NCI-H1417 (cell line): ENCODE data around the gene PGAP3.
A peak's percentile ranks its signal among the peaks of the same experiment; 100 is the strongest.
"Not testable (repeated sequence)": the region's sequence is repeated elsewhere in the genome, so short reads cannot be mapped to it uniquely, and the experiment has no call there.

Source experiments
- DNase-seq, 3 experiments: peaks; one replicate each; lab custom pipeline; 2025; lab: John Stamatoyannopoulos, UW

PGAP3 gene

GRCh38 chr17:39715375-39716072, 27.7 kb upstream of the PGAP3 start:
- no peak for DNase-seq

GRCh38 chr17:39714234-39714633, 26.4 kb upstream of the PGAP3 start:
- DNase-seq = no peak

- no peak for DNase-seq
Measured at GRCh38 chr17:39711851-39712250, 24.0 kb upstream of the PGAP3 start.

GRCh38 chr17:39711071-39711470, 23.2 kb upstream of the PGAP3 start:
- DNase-seq = not testable (repeated sequence)

- DNase-seq = no peak
Measured at GRCh38 chr17:39709998-39710964, 22.4 kb upstream of the PGAP3 start.

- DNase-seq = no peak
Measured at GRCh38 chr17:39709319-39709997, 21.6 kb upstream of the PGAP3 start.

GRCh38 chr17:39706921-39707337, 19.1 kb upstream of the PGAP3 start:
- DNase-seq = no peak

GRCh38 chr17:39706383-39706782, 18.5 kb upstream of the PGAP3 start:
- DNase-seq = no peak

GRCh38 chr17:39705786-39706348, 18.0 kb upstream of the PGAP3 start:
- DNase-seq = peak in 2 of 3 experiments; percentile 50 to 73

- DNase-seq = no peak
Measured at GRCh38 chr17:39704821-39705551, 17.1 kb upstream of the PGAP3 start.

- no peak for DNase-seq
Measured at GRCh38 chr17:39703913-39704312, 16.1 kb upstream of the PGAP3 start.

GRCh38 chr17:39702901-39703893, 15.3 kb upstream of the PGAP3 start:
- peak in 1 of 3 experiments; percentile 10 for DNase-seq

GRCh38 chr17:39701784-39702422, 14.0 kb upstream of the PGAP3 start:
- DNase-seq = no peak

GRCh38 chr17:39701012-39701783, 13.3 kb upstream of the PGAP3 start:
- DNase-seq = no peak

- no peak for DNase-seq
Measured at GRCh38 chr17:39700148-39700987, 12.5 kb upstream of the PGAP3 start.

- DNase-seq = no peak
Measured at GRCh38 chr17:39699818-39700147, 11.9 kb upstream of the PGAP3 start, which contains the start of gene ERBB2. ERBB2 (plus strand) TSS chr17:39700064; CDS start chr17:39700239, 175 bp downstream.

GRCh38 chr17:39699157-39699817, 11.4 kb upstream of the PGAP3 start:
- DNase-seq = not testable (repeated sequence)
